ENCODE data around the gene UTY. TPM values are rescaled to one million over a fixed set of nuclear protein-coding genes. Genes with fewer than 3 reads are reported as not detected.

Gene UTY
- total RNA-seq, 1 donor from 2014 or later = not detected

- DNase-seq (ENCODE audit: low spot score, unreplicated experiment) = no peak
- no peak for TF ChIP-seq CTCF (IDR thresholded peaks at IDR 0.05; ENCODE audit: unreplicated experiment)
- Mint-ChIP-seq H3K4me3 (ENCODE audit: low read depth) (no peak overlapping the region), H3K36me3 (ENCODE audit: insufficient read depth) (no peaks in the 10 kb centered on the region), H3K9me3 (ENCODE audit: low read depth) (no peaks in the 10 kb centered on the region), H3K4me1 (ENCODE audit: low read depth) (no peaks in the 10 kb centered on the region), H3K27ac (no peak overlapping the region), H3K27me3 (no peaks in the 10 kb centered on the region)
Observed at GRCh38 chrY:13368513-13368845, 111.4 kb downstream of the UTY start.

GRCh38 chrY:13363641-13364040 lies 116.2 kb downstream of the UTY start:
- Mint-ChIP-seq H3K27me3 (no peaks in the 10 kb centered on the region), H3K27ac (no peak overlapping the region), H3K4me3 (ENCODE audit: low read depth) (no peak overlapping the region), H3K4me1 (ENCODE audit: low read depth) (no peaks in the 10 kb centered on the region), H3K36me3 (ENCODE audit: insufficient read depth) (no peaks in the 10 kb centered on the region), H3K9me3 (ENCODE audit: low read depth) (no peaks in the 10 kb centered on the region)
- no peak for DNase-seq (ENCODE audit: low spot score, unreplicated experiment)
- TF ChIP-seq CTCF (IDR thresholded peaks at IDR 0.05; ENCODE audit: unreplicated experiment) = no peak

GRCh38 chrY:13362662-13363061 lies 117.2 kb downstream of the UTY start:
- H3K36me3 Mint-ChIP-seq (ENCODE audit: insufficient read depth) = no peaks in the 10 kb centered on the region
- H3K27me3 Mint-ChIP-seq = no peaks in the 10 kb centered on the region
- TF ChIP-seq CTCF (IDR thresholded peaks at IDR 0.05; ENCODE audit: unreplicated experiment) = no peak
- no peaks in the 10 kb centered on the region for H3K9me3 Mint-ChIP-seq (ENCODE audit: low read depth)
- no peaks in the 10 kb centered on the region for H3K4me1 Mint-ChIP-seq (ENCODE audit: low read depth)
- DNase-seq (ENCODE audit: low spot score, unreplicated experiment) = no peak
- no peak overlapping the region for H3K4me3 Mint-ChIP-seq (ENCODE audit: low read depth)
- H3K27ac Mint-ChIP-seq = no peak overlapping the region

GRCh38 chrY:13361656-13362636 lies 117.9 kb downstream of the UTY start:
- no peak for TF ChIP-seq CTCF (IDR thresholded peaks at IDR 0.05; ENCODE audit: unreplicated experiment)
- H3K9me3 Mint-ChIP-seq (ENCODE audit: low read depth) = no peaks in the 10 kb centered on the region
- no peak for DNase-seq (ENCODE audit: low spot score, unreplicated experiment)
- H3K4me3 Mint-ChIP-seq (ENCODE audit: low read depth) = no peak overlapping the region
- H3K4me1 Mint-ChIP-seq (ENCODE audit: low read depth) = no peaks in the 10 kb centered on the region
- no peaks in the 10 kb centered on the region for H3K27me3 Mint-ChIP-seq
- H3K27ac Mint-ChIP-seq = no peak overlapping the region
- H3K36me3 Mint-ChIP-seq (ENCODE audit: insufficient read depth) = no peaks in the 10 kb centered on the region

- Mint-ChIP-seq H3K27me3 (no peaks in the 10 kb centered on the region), H3K9me3 (ENCODE audit: low read depth) (no peaks in the 10 kb centered on the region), H3K4me3 (ENCODE audit: low read depth) (no peak overlapping the region), H3K4me1 (ENCODE audit: low read depth) (no peaks in the 10 kb centered on the region), H3K36me3 (ENCODE audit: insufficient read depth) (no peaks in the 10 kb centered on the region), H3K27ac (no peak overlapping the region)
- TF ChIP-seq CTCF (IDR thresholded peaks at IDR 0.05; ENCODE audit: unreplicated experiment) = no peak
- no peak for DNase-seq (ENCODE audit: low spot score, unreplicated experiment)
Observed at GRCh38 chrY:13351443-13351842, 128.4 kb downstream of the UTY start.
